Activated T-helper 17 cell treated with anti-CD3 and anti-CD28 coated beads, Interleukin-2, amount 50 U/mL, for 72 hours (primary cell): Measurements from ENCODE around the gene ACTRT3. TPM values are rescaled to one million over a fixed set of nuclear protein-coding genes. Genes with fewer than 3 reads are reported as not detected.

Source experiments
- ATAC-seq: fragments of 150-1000 bp; cut with Tn5 transposase; replicated peaks from 2 replicates; pipeline ENCODE4 v1.10.0; 2021; ENCODE audit warnings: mild to moderate bottlenecking, moderate library complexity
- H3K27ac Mint-ChIP-seq: one replicate; pipeline ENCODE4 v1.8.0; 2022; ENCODE audit warnings: mixed read lengths
- H3K27me3 Mint-ChIP-seq: one replicate; pipeline ENCODE4 v1.8.0; 2022; ENCODE audit warnings: mixed read lengths
- H3K36me3 Mint-ChIP-seq: one replicate; pipeline ENCODE4 v1.8.0; 2022; ENCODE audit warnings: low read depth, mild to moderate bottlenecking, mixed read lengths
- H3K4me1 Mint-ChIP-seq: one replicate; pipeline ENCODE4 v1.8.0; 2022; ENCODE audit warnings: mixed read lengths
- H3K4me3 Mint-ChIP-seq: one replicate; pipeline ENCODE4 v1.8.0; 2022; ENCODE audit warnings: mild to moderate bottlenecking, mixed read lengths
- H3K9me3 Mint-ChIP-seq: one replicate; pipeline ENCODE4 v1.8.0; 2022; ENCODE audit warnings: mixed read lengths
- total RNA-seq, 2 donors: library from RNA; stranded (reverse); gene quantifications; one replicate each; pipeline ENCODE4 v1.2.3, GENCODE V29; 2022

Gene ACTRT3
- total RNA-seq, 2 donors from 2014 or later, result 1.9 to 2.0 TPM

DNA sequence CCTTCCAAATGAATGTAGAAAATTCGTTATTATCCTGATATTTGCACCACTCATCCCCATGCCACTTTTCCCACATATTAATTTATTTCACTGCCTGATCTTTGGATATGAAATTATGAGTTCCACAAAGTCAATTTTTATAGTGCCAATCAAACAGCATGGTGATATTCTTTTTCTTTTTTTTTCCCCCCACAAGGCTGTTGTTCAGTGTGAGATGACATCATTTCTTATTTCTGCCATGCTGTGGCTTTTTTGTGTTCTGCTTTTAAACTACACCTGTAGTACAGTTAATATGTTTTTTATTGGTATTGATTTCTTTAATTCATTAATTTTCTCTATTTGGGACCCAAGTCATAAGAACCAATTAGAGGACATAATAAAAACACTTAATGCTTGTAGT lies 18.4 kb upstream of the ACTRT3 start:
- Mint-ChIP-seq H3K9me3 (no peaks in the 10 kb centered on the region), H3K4me1 (peaks cover 9% of the 10 kb centered on the region), H3K27ac (no peak overlapping the region), H3K27me3 (no peaks in the 10 kb centered on the region), H3K36me3 (peaks cover 92% of the 10 kb centered on the region), H3K4me3 (no peak overlapping the region)
- ATAC-seq, result no peak

DNA sequence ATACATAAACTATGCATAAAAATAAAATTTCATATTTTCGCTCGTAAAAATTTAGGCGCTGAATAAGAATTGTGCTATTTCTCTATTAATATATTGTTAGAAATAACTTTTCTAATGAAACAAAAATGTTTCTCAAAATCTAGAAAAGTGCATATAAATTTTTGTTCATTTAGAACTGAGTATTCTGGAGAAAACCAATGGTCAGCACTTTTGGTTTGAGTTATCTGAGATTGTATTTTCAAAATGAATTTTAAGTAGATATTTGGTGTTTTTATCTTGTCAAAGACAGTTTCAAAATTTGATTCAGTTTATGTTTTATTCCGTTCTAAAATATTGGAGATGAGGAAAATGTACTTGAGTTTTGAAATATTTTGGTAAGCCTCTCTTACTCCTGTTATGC lies 17.8 kb upstream of the ACTRT3 start:
- H3K27me3 Mint-ChIP-seq, result no peaks in the 10 kb centered on the region
- H3K9me3 Mint-ChIP-seq, result no peaks in the 10 kb centered on the region
- peaks cover 92% of the 10 kb centered on the region for H3K36me3 Mint-ChIP-seq
- H3K4me1 Mint-ChIP-seq, result peaks cover 9% of the 10 kb centered on the region
- no peak for ATAC-seq
- H3K27ac Mint-ChIP-seq, result no peak overlapping the region
- no peak overlapping the region for H3K4me3 Mint-ChIP-seq

GRCh38 chr3:169781209-169781855 lies 12.0 kb upstream of the ACTRT3 start:
- H3K9me3 Mint-ChIP-seq, result no peaks in the 10 kb centered on the region
- no peak for ATAC-seq
- peak overlapping the region; percentile 5 for H3K4me3 Mint-ChIP-seq
- no peaks in the 10 kb centered on the region for H3K27me3 Mint-ChIP-seq
- peaks cover 27% of the 10 kb centered on the region for H3K4me1 Mint-ChIP-seq
- peak overlapping the region; percentile 3 for H3K27ac Mint-ChIP-seq
- H3K36me3 Mint-ChIP-seq, result peaks cover 99% of the 10 kb centered on the region

- Mint-ChIP-seq H3K9me3 (no peaks in the 10 kb centered on the region), H3K27me3 (no peaks in the 10 kb centered on the region), H3K36me3 (peaks cover 99% of the 10 kb centered on the region), H3K4me3 (peak overlapping the region; percentile 5), H3K4me1 (peaks cover 27% of the 10 kb centered on the region), H3K27ac (peak overlapping the region; percentile 3)
- ATAC-seq, result peak; percentile 50
Observed at GRCh38 chr3:169780742-169781141, 11.4 kb upstream of the ACTRT3 start.

DNA sequence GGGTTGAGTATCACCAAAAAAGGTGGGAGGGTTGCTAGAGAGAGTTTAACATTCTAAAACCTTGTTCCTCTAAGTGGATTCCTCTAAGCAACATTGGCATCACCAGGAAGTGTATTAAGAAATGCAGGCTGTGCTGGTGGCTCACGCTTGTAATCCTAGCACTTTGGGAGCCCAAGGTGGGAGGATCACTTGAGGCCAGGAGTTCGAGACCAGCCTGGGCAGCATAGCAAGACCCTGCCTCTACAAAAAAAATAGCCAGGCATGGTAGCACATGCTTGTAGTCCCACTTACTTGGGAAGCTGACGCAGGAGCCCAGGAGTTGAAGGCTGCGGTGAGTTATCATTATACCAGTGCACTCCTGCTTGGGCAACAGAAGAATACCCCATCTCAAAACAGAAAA lies 8.5 kb upstream of the ACTRT3 start:
- Mint-ChIP-seq H3K27ac (no peak overlapping the region), H3K9me3 (no peaks in the 10 kb centered on the region), H3K4me1 (peaks cover 32% of the 10 kb centered on the region), H3K4me3 (no peak overlapping the region), H3K36me3 (peaks cover 100% of the 10 kb centered on the region), H3K27me3 (no peaks in the 10 kb centered on the region)
- no peak for ATAC-seq

DNA sequence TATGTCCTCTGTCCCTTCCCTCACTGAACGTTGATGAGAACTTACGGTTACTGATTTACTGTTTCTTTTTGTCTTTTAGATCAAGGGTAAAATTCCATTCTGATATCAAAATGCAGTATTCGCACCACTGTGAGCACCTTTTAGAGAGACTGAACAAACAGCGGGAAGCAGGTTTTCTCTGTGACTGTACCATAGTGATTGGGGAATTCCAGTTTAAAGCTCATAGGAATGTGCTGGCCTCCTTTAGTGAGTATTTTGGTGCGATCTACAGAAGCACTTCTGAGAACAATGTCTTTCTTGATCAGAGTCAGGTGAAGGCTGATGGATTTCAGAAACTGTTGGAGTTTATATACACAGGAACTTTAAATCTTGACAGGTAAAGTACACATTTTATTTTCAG lies 4.8 kb upstream of the ACTRT3 start:
- Mint-ChIP-seq H3K27me3 (no peaks in the 10 kb centered on the region), H3K36me3 (peaks cover 78% of the 10 kb centered on the region), H3K4me1 (peaks cover 15% of the 10 kb centered on the region), H3K27ac (peak overlapping the region; percentile 98), H3K9me3 (no peaks in the 10 kb centered on the region), H3K4me3 (peak overlapping the region; percentile 94)
- ATAC-seq, result no peak

DNA sequence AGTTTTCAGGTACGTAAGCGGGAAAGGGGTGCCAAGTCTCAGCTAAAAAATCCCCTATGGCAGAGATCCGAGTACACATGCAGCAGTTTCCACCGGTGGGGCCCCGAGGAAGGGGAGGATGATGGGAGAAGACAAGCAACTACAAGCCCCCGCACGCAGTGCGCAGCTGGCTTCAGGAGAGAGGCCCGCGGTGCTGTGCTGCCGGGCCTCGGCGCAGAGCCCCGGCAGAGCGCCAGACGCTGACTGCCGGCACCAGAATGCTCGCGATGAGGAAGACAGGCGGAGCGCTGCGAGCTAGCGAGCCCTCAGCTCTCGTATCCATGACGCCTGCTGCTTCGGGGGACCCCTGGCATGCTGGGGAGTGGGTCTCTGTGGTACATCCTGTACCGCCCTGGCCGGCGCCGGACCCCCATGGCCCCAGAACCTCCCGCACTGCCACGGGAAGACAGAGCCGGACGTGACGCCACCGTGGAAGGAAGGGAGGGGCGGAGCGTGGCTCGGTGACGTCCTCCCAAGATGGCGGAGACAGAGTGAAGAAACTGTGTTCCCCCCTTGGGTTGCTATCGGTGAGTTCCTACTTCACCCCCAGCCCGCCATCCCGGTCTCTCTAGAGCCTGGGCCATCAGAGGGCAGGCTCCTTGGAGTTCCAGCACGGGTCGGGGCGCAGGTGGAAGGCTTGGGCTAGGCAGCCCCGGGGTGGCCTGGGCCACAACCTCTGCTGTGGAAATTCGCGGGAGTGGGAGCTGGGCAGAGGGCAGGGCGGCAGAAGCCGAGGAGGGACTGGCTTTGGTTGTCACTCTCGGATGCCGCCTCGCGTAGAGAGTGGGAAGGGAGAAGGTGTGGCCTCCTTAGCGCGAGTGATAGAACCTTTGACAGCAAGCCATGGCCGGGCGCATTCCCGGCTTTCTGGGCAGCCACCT lies 3.8 kb upstream of the ACTRT3 start, which contains the start of gene MYNN:
Gene MYNN (plus strand): TSS at position 500 of the 920 bp plus-strand sequence. CDS start 900 bp downstream, outside the sequence.
- H3K36me3 Mint-ChIP-seq, result peaks cover 68% of the 10 kb centered on the region
- peak within 1 kb of the TSS; percentile 98 for H3K27ac Mint-ChIP-seq
- ATAC-seq, result peak; percentile 87
- H3K4me3 Mint-ChIP-seq, result peak within 1 kb of the TSS; percentile 94
- H3K9me3 Mint-ChIP-seq, result no peaks in the 10 kb centered on the region
- no peaks in the 10 kb centered on the region for H3K27me3 Mint-ChIP-seq
- peaks cover 10% of the 10 kb centered on the region for H3K4me1 Mint-ChIP-seq

GRCh38 chr3:169772305-169772896 lies 3.0 kb upstream of the ACTRT3 start:
- peak; percentile 23 for ATAC-seq
- peaks cover 10% of the 10 kb centered on the region for H3K4me1 Mint-ChIP-seq
- H3K9me3 Mint-ChIP-seq, result no peaks in the 10 kb centered on the region
- H3K27ac Mint-ChIP-seq, result peak overlapping the region; percentile 98
- peak overlapping the region; percentile 94 for H3K4me3 Mint-ChIP-seq
- H3K36me3 Mint-ChIP-seq, result peaks cover 60% of the 10 kb centered on the region
- H3K27me3 Mint-ChIP-seq, result no peaks in the 10 kb centered on the region

DNA sequence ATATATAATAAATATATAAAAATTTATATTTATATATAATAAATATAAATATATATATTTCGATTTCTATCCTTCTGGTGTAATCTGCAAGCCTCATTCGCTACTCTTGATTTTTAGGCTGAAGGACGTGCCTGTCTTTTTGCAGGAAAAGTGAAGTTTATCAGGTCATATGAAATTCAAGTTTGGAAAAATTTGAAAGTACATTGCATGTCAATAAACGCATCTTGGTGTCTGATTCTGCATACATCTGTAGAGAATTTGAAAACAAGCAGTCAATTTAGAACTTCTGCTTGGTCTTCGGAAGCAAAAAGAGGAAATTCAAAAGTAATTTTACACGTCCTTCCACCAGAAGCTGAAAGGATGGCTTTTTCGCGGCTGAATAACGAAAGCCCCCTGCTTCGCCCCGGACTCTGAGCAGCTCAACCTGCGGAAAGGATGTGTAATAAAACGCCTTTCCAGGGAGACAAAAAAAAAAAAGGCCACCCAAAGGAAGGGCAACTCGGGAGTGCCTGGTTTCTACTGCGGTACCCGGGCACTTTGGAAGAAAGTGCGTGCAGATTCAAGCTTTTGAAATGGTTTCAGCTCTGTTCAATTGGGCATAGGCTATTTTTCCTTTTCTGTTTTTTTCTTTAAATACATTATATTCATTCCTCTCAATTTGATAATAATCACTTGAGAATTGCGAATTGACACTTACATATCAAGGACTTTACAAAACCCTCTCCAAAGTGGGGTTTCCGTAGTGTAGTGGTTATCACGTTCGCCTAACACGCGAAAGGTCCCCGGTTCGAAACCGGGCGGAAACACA lies 2.3 kb upstream of the ACTRT3 start:
- no peaks in the 10 kb centered on the region for H3K27me3 Mint-ChIP-seq
- ATAC-seq, result peak; percentile 25
- H3K36me3 Mint-ChIP-seq, result peaks cover 53% of the 10 kb centered on the region
- no peaks in the 10 kb centered on the region for H3K9me3 Mint-ChIP-seq
- H3K4me3 Mint-ChIP-seq, result peak overlapping the region; percentile 94
- H3K4me1 Mint-ChIP-seq, result peaks cover 10% of the 10 kb centered on the region
- peak overlapping the region; percentile 98 for H3K27ac Mint-ChIP-seq

GRCh38 chr3:169764882-169765612 lies 4.3 kb downstream of the ACTRT3 start, which contains the start of gene TERC:
TERC (minus strand) TSS chr3:169765060.
- H3K27me3 Mint-ChIP-seq, result no peaks in the 10 kb centered on the region
- H3K4me3 Mint-ChIP-seq, result peak within 1 kb of the TSS; percentile 94
- peak; percentile 82 for ATAC-seq
- H3K27ac Mint-ChIP-seq, result peak within 1 kb of the TSS; percentile 96
- H3K9me3 Mint-ChIP-seq, result no peaks in the 10 kb centered on the region
- H3K36me3 Mint-ChIP-seq, result peaks cover 6% of the 10 kb centered on the region
- H3K4me1 Mint-ChIP-seq, result peaks cover 10% of the 10 kb centered on the region

GRCh38 chr3:169764312-169764881 lies 5.0 kb downstream of the ACTRT3 start:
- peaks cover 14% of the 10 kb centered on the region for H3K4me1 Mint-ChIP-seq
- peaks cover 6% of the 10 kb centered on the region for H3K36me3 Mint-ChIP-seq
- peak overlapping the region; percentile 94 for H3K4me3 Mint-ChIP-seq
- peak; percentile 55 for ATAC-seq
- H3K27ac Mint-ChIP-seq, result peak overlapping the region; percentile 96
- H3K9me3 Mint-ChIP-seq, result no peaks in the 10 kb centered on the region
- no peaks in the 10 kb centered on the region for H3K27me3 Mint-ChIP-seq

DNA sequence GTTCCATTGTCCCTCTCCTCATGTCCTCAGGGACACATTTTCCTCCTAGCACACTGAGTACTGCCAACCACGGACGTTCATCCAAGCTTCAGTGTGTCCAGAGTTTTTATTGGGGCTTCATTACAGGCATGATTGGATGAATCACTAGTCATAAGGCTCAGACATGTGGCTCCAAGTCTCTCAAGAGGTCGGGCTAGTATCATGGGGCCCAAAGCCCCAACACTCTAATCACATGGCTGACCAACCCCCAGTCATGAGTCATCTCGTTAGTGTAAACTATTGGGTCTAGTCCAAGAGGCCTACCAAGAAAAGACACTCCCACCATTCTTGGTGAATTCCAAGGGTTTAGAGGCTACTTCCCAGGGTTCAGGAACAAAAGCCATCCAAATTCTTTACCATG lies 8.9 kb downstream of the ACTRT3 start:
- Mint-ChIP-seq H3K27ac (no peak overlapping the region), H3K4me3 (no peak overlapping the region), H3K36me3 (peaks cover 6% of the 10 kb centered on the region), H3K9me3 (no peaks in the 10 kb centered on the region), H3K27me3 (no peaks in the 10 kb centered on the region), H3K4me1 (peaks cover 18% of the 10 kb centered on the region)
- no peak for ATAC-seq

GRCh38 chr3:169759256-169759655 lies 10.1 kb downstream of the ACTRT3 start:
- Mint-ChIP-seq H3K27me3 (no peaks in the 10 kb centered on the region), H3K36me3 (peaks cover 4% of the 10 kb centered on the region), H3K9me3 (no peaks in the 10 kb centered on the region), H3K4me1 (peaks cover 12% of the 10 kb centered on the region), H3K27ac (peak overlapping the region; percentile 28), H3K4me3 (peak overlapping the region; percentile 58)
- peak; percentile 88 for ATAC-seq
